GM18505 (cell line): ENCODE results near the gene DEGS2.
"Not testable (repeated sequence)": the region's sequence is repeated elsewhere in the genome, so short reads cannot be mapped to it uniquely, and the experiment has no call there.

Experiments used
- ATAC-seq: cut with Tn5 transposase; IDR thresholded peaks from one replicate; pipeline ENCODE4 v1.9.1; 2021; ENCODE audit not compliant: unreplicated experiment
- POLR2A ChIP-seq: IDR thresholded peaks from 4 replicates; pipeline ENCODE4 v1.6.1; 2011; ENCODE audit warnings: borderline replicate concordance; ENCODE audit not compliant: insufficient read depth, insufficient read length; ENCODE audit errors: extremely low read depth

Gene DEGS2

GRCh38 chr14:100192250-100192671 is 32.8 kb upstream of the DEGS2 start:
- ATAC-seq: no peak
- TF ChIP-seq POLR2A: no peak

- no peak for ATAC-seq
- no peak for TF ChIP-seq POLR2A
Measured at GRCh38 chr14:100191584-100192249, 32.3 kb upstream of the DEGS2 start.

GRCh38 chr14:100190126-100190525 is 30.7 kb upstream of the DEGS2 start:
- no peak for ATAC-seq
- no peak for TF ChIP-seq POLR2A

- no peak for ATAC-seq
Measured at GRCh38 chr14:100188392-100189030, 29.1 kb upstream of the DEGS2 start.

GRCh38 chr14:100187247-100187833 is 27.9 kb upstream of the DEGS2 start:
- ATAC-seq: no peak
- TF ChIP-seq POLR2A: no peak

More at GRCh38 chr14:100188392-100189030, 29.1 kb upstream of the DEGS2 start:
- TF ChIP-seq POLR2A: no peak

- ATAC-seq: not testable (repeated sequence)
Measured at GRCh38 chr14:100181876-100182551, 22.6 kb upstream of the DEGS2 start.

- ATAC-seq: not testable (repeated sequence)
Measured at GRCh38 chr14:100180671-100181070, 21.2 kb upstream of the DEGS2 start.

- no peak for ATAC-seq
- no peak for TF ChIP-seq POLR2A
Measured at GRCh38 chr14:100178691-100179090, 19.2 kb upstream of the DEGS2 start.

- no peak for ATAC-seq
- no peak for TF ChIP-seq POLR2A
Measured at GRCh38 chr14:100176811-100177327, 17.4 kb upstream of the DEGS2 start.

GRCh38 chr14:100173353-100173752 is 13.9 kb upstream of the DEGS2 start:
- no peak for TF ChIP-seq POLR2A
- no peak for ATAC-seq

- ATAC-seq: no peak
- TF ChIP-seq POLR2A: no peak
Measured at GRCh38 chr14:100172811-100173210, 13.4 kb upstream of the DEGS2 start.

- ATAC-seq: no peak
- no peak for TF ChIP-seq POLR2A
Measured at GRCh38 chr14:100170880-100171279, 11.4 kb upstream of the DEGS2 start.

GRCh38 chr14:100168506-100168905 is 9.1 kb upstream of the DEGS2 start:
- ATAC-seq: no peak
- TF ChIP-seq POLR2A: no peak
